ENCODE results near the gene SLC2A11.

GRCh38 chr22:23835484-23836144, 22.1 kb upstream of the SLC2A11 start:
- TF ChIP-seq CTCF (IDR thresholded peaks at IDR 0.05; ENCODE audit: insufficient read depth, low read length, poor library complexity, severe bottlenecking): no peak
- no peak for TF ChIP-seq EZH2phosphoT487 (conservative IDR thresholded peaks at IDR 0.05; ENCODE audit: low read length)

Data from SU-DHL-6 (cell line).